SK-N-SH (cell line): ENCODE data around the gene ANP32A. TPM values are rescaled to one million over a fixed set of nuclear protein-coding genes. Genes with fewer than 3 reads are reported as not detected.

Experiments used
- CTCF ChIA-PET: fragments of 300-600, 350-600 bp; formaldehyde crosslinking; extraction: SDS; loops from one replicate; lab custom pipeline; 2021; lab: Yijun Ruan, JAX
- POLR2A ChIA-PET: fragments of 350-600 bp; sonication (Branson Sonifier 250); formaldehyde crosslinking; extraction: SDS; loops from one replicate; lab custom pipeline; 2020; ENCODE audit warnings: antibody characterized with exemption, inconsistent platforms; lab: Yijun Ruan, JAX
- DNase-seq: peaks from one replicate; pipeline ENCODE4 v3.0.0; 2012
- H2AFZ ChIP-seq: fragments of 200-600 bp; sonication (generic); 2 replicates; pipeline ENCODE4 v1.8.1; 2016; ENCODE audit warnings: antibody characterized with exemption, mild to moderate bottlenecking, low read depth
- H3F3A ChIP-seq: fragments of 200-600 bp; sonication (generic); replicated peaks from 2 replicates; pipeline ENCODE3; 2016; ENCODE audit warnings: antibody characterized with exemption, mild to moderate bottlenecking; ENCODE audit not compliant: insufficient read depth
- H3K27ac ChIP-seq, 2 experiments: fragments of 200-500 bp in 1 of 2; fragments of 200-600 bp in 1 of 2; sonication (Bioruptor generic) in 1 of 2; sonication (generic), shearing (Covaris generic) in 1 of 2; 2 replicates each; pipeline versions ENCODE4 v1.5.1 to v1.6.1; 2014 to 2016; ENCODE audit warnings: low read depth in 2 of 2, inconsistent platforms in 1 of 2, low read length in 1 of 2, mild to moderate bottlenecking in 1 of 2, mixed read lengths in 1 of 2
- H3K27me3 ChIP-seq: fragments of 200-600 bp; sonication (generic), shearing (Covaris generic); 2 replicates; pipeline ENCODE4 v1.6.1; 2016; ENCODE audit warnings: mixed run types; ENCODE audit not compliant: insufficient read depth
- H3K36me3 ChIP-seq, 2 experiments: fragments of 200-500 bp in 1 of 2; fragments of 200-600 bp in 1 of 2; sonication (Bioruptor generic) in 1 of 2; sonication (generic) in 1 of 2; replicated peaks in 1 of 2; 2 replicates each; pipeline versions ENCODE3 to v1.5.1; 2014 to 2016; ENCODE audit warnings: low read length in 1 of 2, mild to moderate bottlenecking in 1 of 2; ENCODE audit not compliant: insufficient read depth in 2 of 2, control insufficient read depth in 1 of 2
- H3K4me1 ChIP-seq, 2 experiments: fragments of 200-500 bp in 1 of 2; fragments of 200-600 bp in 1 of 2; sonication (Bioruptor generic) in 1 of 2; sonication (generic), shearing (Covaris generic) in 1 of 2; 2 replicates each; pipeline versions ENCODE4 v1.5.1 to v1.6.1; 2014 to 2016; ENCODE audit warnings: low read depth in 1 of 2, low read length in 1 of 2, mixed run types in 1 of 2; ENCODE audit not compliant: insufficient read depth in 2 of 2, control insufficient read depth in 1 of 2
- H3K4me2 ChIP-seq: fragments of 200-600 bp; sonication (generic), shearing (Covaris generic); 2 replicates; pipeline ENCODE4 v1.6.1; 2017; ENCODE audit warnings: mixed run types
- H3K4me3 ChIP-seq, 2 experiments: fragments of 200-500 bp in 1 of 2; fragments of 200-600 bp in 1 of 2; sonication (Bioruptor generic) in 1 of 2; sonication (generic), shearing (Covaris generic) in 1 of 2; 2 replicates each; pipeline versions ENCODE4 v1.5.1 to v1.8.1; 2014 to 2016; ENCODE audit warnings: low read depth in 2 of 2, inconsistent platforms in 1 of 2, low read length in 1 of 2, mild to moderate bottlenecking in 1 of 2, mixed read lengths in 1 of 2, moderate library complexity in 1 of 2
- H3K79me2 ChIP-seq: fragments of 200-600 bp; sonication (generic); 2 replicates; pipeline ENCODE4 v1.8.1; 2017; ENCODE audit warnings: mild to moderate bottlenecking; ENCODE audit not compliant: insufficient read depth
- H3K9ac ChIP-seq: fragments of 200-600 bp; sonication (generic); 2 replicates; pipeline ENCODE4 v1.6.1; 2017; ENCODE audit warnings: mixed run types
- H3K9me2 ChIP-seq: fragments of 200-600 bp; sonication (generic); 2 replicates; pipeline ENCODE4 v1.6.1; 2017; ENCODE audit warnings: mixed run types
- H3K9me3 ChIP-seq: fragments of 200-600 bp; sonication (generic); 2 replicates; pipeline ENCODE4 v1.6.1; 2017; ENCODE audit warnings: mixed run types, mild to moderate bottlenecking, moderate library complexity
- H4K20me1 ChIP-seq: fragments of 200-600 bp; sonication (generic); 2 replicates; pipeline ENCODE4 v1.6.1; 2017; ENCODE audit warnings: mild to moderate bottlenecking, mixed run types; ENCODE audit not compliant: insufficient read depth
- CHD2 ChIP-seq: fragments of 150-350 bp; IDR thresholded peaks from 2 replicates; pipeline ENCODE4 v1.6.1; 2018; ENCODE audit warnings: low read length; ENCODE audit not compliant: partially characterized antibody
- ELF1 ChIP-seq: IDR thresholded peaks from 2 replicates; pipeline ENCODE4 v1.4.0; 2012
- EZH2phosphoT487 ChIP-seq: fragments of 200-600 bp; sonication (generic); IDR thresholded peaks from 2 replicates; pipeline ENCODE4 v1.6.1; 2017; ENCODE audit warnings: low read depth, mixed run types, mild to moderate bottlenecking, antibody characterized with exemption, moderate library complexity, borderline replicate concordance
- FOSL2 ChIP-seq: IDR thresholded peaks from 2 replicates; pipeline ENCODE4 v1.4.0; 2012; ENCODE audit warnings: low read depth, mild to moderate bottlenecking, moderate library complexity, borderline replicate concordance
- FOXJ3 ChIP-seq: sonication (generic); formaldehyde crosslinking; IDR thresholded peaks from 2 replicates; pipeline ENCODE4 v1.5.1; 2020; ENCODE audit warnings: mild to moderate bottlenecking, missing genetic modification reagents
- JUND ChIP-seq: IDR thresholded peaks from 2 replicates; pipeline ENCODE4 v1.4.0; 2012
- MEF2A ChIP-seq: IDR thresholded peaks from 2 replicates; pipeline ENCODE4 v1.4.0; 2012; ENCODE audit warnings: low read depth, borderline replicate concordance
- MXI1 ChIP-seq: IDR thresholded peaks from 2 replicates; pipeline ENCODE4 v1.6.1; 2012; ENCODE audit warnings: mild to moderate bottlenecking, low read depth, low read length, improper control_type of control experiment
- NRF1 ChIP-seq: IDR thresholded peaks from 2 replicates; pipeline ENCODE4 v1.6.1; 2012; ENCODE audit warnings: low read depth, mild to moderate bottlenecking, low read length
- RFX5 ChIP-seq: IDR thresholded peaks from 2 replicates; pipeline ENCODE4 v1.6.1; 2012; ENCODE audit warnings: mild to moderate bottlenecking, improper control_type of control experiment, low read length
- RXRA ChIP-seq: IDR thresholded peaks from 2 replicates; pipeline ENCODE4 v1.4.0; 2012; ENCODE audit warnings: low read depth, mild to moderate bottlenecking, borderline replicate concordance
- SIN3A ChIP-seq: IDR thresholded peaks from 2 replicates; pipeline ENCODE4 v1.6.1; 2012; ENCODE audit warnings: low read depth, mild to moderate bottlenecking, low read length, moderate library complexity, borderline replicate concordance
- TAF1 ChIP-seq: IDR thresholded peaks from 2 replicates; pipeline ENCODE4 v1.6.1; 2012; ENCODE audit warnings: low read depth, mild to moderate bottlenecking, low read length, moderate library complexity, borderline replicate concordance
- TCF12 ChIP-seq: IDR thresholded peaks from 2 replicates; pipeline ENCODE4 v1.4.0; 2012
- TEAD4 ChIP-seq: IDR thresholded peaks from 2 replicates; pipeline ENCODE4 v1.4.0; 2012; ENCODE audit warnings: mild to moderate bottlenecking, borderline replicate concordance; ENCODE audit not compliant: insufficient read depth
- polyA plus RNA-seq, 3 experiments: library from polyadenylated mRNA; depleted of rRNA; stranded (reverse); fragments of >200 nt; gene quantifications; 2 replicates each; pipeline ENCODE4 v1.2.3, GENCODE V29; 2012
- TF ChIP-seq, protein P1 (sequence below): IDR thresholded peaks from 2 replicates; pipeline ENCODE4 v1.6.1; 2012; ENCODE audit warnings: mild to moderate bottlenecking, low read depth, low read length, moderate library complexity
- TF ChIP-seq, protein P2 (sequence below): IDR thresholded peaks from 2 replicates; pipeline ENCODE4 v1.4.0; 2012; ENCODE audit warnings: low read depth, borderline replicate concordance

Gene ANP32A
- polyA plus RNA-seq, 1 of the 3 experiments (the other 2 are of a cell fraction), result 58.4 TPM

DNA sequence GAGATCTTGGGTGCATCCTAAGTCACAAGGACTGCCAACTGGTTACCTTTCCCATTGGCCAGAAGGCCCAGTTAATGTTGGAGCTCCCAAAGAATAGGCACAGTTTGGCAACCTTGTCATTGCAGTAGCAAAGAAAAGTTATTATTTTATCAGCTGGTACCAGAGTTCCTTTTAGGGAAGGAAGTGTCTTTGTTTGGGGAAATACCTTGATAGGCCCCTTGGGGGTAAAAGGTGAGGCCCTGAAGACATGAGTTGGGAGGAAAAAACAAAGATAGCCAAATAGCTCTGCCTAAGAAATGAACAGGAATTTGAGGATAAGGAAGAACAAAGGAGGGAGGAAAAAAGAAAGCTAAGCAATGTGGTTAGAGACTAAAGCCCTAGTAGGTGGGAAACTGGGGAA lies 85.8 kb downstream of the ANP32A start:
- ChIA-PET POLR2A (no interaction called here), CTCF (interaction anchor here (1.0 to 2.1 kb wide), 5 partner anchors 15 to 190 kb away, joined by 3 to 15 read pairs (median 5); no protein-coding TSS in a partner anchor)
- Histone ChIP-seq H3K79me2 (no peaks in the 10 kb centered on the region), H3K9me3 (no peaks in the 10 kb centered on the region), H3K27ac (no peak overlapping the region), H3K4me2 (no peak overlapping the region), H3K4me1 (peaks cover 0 to 8% of the 10 kb centered on the region in 2 experiments; a peak in 1 of 4 replicates), H3F3A (no peaks in the 10 kb centered on the region), H3K36me3 (no peaks in the 10 kb centered on the region), H3K4me3 (no peak overlapping the region), H4K20me1 (no peaks in the 10 kb centered on the region), H2AFZ (no peak overlapping the region), H3K9ac (no peak overlapping the region), H3K27me3 (no peaks in the 10 kb centered on the region; the same call in 1 of the 2 replicates), H3K9me2 (no peaks in the 10 kb centered on the region)
- DNase-seq, result no peak
- TF ChIP-seq JUND (no peak), FOXJ3 (no peak), TCF12 (no peak), TAF1 (no peak), FOSL2 (no peak), EZH2phosphoT487 (no peak), MXI1 (no peak)

GRCh38 chr15:68734352-68734751 lies 86.3 kb downstream of the ANP32A start:
- CTCF ChIA-PET, result interaction anchor here (1.0 to 2.1 kb wide), 6 partner anchors 16 to 190 kb away, joined by 3 to 15 read pairs (median 4); no protein-coding TSS in a partner anchor
- Histone ChIP-seq H3K4me1 (peaks cover 0 to 8% of the 10 kb centered on the region in 2 experiments; a peak in 1 of 4 replicates), H3K9ac (no peak overlapping the region), H3K27ac (no peak overlapping the region), H3K27me3 (no peaks in the 10 kb centered on the region; the same call in 1 of the 2 replicates), H4K20me1 (no peaks in the 10 kb centered on the region), H3K79me2 (no peaks in the 10 kb centered on the region), H3K9me3 (no peaks in the 10 kb centered on the region), H3K4me3 (no peak overlapping the region), H3K9me2 (no peaks in the 10 kb centered on the region), H3K4me2 (no peak overlapping the region), H3K36me3 (no peaks in the 10 kb centered on the region), H2AFZ (no peak overlapping the region), H3F3A (no peaks in the 10 kb centered on the region)
- DNase-seq, result no peak
- POLR2A ChIA-PET, result no interaction called here
- TF ChIP-seq JUND (no peak), MXI1 (no peak), EZH2phosphoT487 (no peak), RFX5 (no peak), NRF1 (no peak), MEF2A (no peak), CHD2 (no peak), SIN3A (no peak), RXRA (no peak), ELF1 (no peak), TEAD4 (no peak)
- TF ChIP-seq, protein P1, sequence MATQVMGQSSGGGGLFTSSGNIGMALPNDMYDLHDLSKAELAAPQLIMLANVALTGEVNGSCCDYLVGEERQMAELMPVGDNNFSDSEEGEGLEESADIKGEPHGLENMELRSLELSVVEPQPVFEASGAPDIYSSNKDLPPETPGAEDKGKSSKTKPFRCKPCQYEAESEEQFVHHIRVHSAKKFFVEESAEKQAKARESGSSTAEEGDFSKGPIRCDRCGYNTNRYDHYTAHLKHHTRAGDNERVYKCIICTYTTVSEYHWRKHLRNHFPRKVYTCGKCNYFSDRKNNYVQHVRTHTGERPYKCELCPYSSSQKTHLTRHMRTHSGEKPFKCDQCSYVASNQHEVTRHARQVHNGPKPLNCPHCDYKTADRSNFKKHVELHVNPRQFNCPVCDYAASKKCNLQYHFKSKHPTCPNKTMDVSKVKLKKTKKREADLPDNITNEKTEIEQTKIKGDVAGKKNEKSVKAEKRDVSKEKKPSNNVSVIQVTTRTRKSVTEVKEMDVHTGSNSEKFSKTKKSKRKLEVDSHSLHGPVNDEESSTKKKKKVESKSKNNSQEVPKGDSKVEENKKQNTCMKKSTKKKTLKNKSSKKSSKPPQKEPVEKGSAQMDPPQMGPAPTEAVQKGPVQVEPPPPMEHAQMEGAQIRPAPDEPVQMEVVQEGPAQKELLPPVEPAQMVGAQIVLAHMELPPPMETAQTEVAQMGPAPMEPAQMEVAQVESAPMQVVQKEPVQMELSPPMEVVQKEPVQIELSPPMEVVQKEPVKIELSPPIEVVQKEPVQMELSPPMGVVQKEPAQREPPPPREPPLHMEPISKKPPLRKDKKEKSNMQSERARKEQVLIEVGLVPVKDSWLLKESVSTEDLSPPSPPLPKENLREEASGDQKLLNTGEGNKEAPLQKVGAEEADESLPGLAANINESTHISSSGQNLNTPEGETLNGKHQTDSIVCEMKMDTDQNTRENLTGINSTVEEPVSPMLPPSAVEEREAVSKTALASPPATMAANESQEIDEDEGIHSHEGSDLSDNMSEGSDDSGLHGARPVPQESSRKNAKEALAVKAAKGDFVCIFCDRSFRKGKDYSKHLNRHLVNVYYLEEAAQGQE, result no peak
- TF ChIP-seq, protein P2, sequence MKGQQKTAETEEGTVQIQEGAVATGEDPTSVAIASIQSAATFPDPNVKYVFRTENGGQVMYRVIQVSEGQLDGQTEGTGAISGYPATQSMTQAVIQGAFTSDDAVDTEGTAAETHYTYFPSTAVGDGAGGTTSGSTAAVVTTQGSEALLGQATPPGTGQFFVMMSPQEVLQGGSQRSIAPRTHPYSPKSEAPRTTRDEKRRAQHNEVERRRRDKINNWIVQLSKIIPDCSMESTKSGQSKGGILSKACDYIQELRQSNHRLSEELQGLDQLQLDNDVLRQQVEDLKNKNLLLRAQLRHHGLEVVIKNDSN, result no peak
